HG03280 (cell line): Measurements from ENCODE around the gene ADGRG7.
A peak's percentile ranks its signal among the peaks of the same experiment; 100 is the strongest.
"Not testable (repeated sequence)": the region's sequence is repeated elsewhere in the genome, so short reads cannot be mapped to it uniquely, and the experiment has no call there.

Experiments used
- ATAC-seq: cut with Tn5 transposase; IDR thresholded peaks from one replicate; pipeline ENCODE4 v1.9.1; 2021; ENCODE audit warnings: mild to moderate bottlenecking, moderate library complexity; ENCODE audit not compliant: unreplicated experiment

ADGRG7 gene

GRCh38 chr3:100641471-100642032 lies 32.2 kb downstream of the ADGRG7 start:
- ATAC-seq, result no peak

DNA sequence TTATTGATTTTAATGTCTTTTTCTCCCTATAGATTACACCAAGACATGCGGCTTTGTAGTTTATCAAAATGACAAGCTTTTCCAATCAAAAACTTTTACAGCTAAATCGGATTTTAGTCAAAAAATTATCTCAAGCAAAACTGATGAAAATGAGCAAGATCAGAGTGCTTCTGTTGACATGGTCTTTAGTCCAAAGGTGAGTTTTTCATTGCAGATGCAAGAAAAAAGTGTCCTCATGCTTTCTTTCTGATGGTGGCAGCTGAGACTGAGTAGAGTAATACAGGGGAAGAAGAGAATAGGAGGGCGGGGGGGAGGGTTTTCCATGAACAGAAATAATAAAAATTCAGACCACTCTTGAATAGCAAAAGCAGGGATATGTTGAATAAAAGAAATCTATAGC lies 36.5 kb downstream of the ADGRG7 start:
- ATAC-seq, result no peak

DNA sequence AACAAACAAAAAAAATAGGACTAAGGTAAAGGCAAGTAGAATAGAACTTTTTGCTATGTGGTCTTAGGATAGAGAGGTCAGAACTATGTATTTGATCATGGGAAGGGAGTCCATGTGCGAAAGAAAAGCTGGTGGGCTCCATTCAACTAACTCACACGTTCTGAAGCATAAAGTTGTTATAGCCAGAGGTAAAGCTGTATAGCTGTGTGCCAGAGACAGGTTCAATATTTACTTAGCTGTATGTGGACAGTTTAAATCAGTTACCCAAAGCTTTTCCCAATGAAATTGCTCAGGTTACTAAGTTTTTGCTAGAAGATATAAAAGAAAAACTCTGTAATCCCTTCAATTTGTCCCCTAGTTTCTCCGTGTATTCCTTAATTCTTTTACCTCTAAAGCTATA lies 37.8 kb downstream of the ADGRG7 start:
- no peak for ATAC-seq

DNA sequence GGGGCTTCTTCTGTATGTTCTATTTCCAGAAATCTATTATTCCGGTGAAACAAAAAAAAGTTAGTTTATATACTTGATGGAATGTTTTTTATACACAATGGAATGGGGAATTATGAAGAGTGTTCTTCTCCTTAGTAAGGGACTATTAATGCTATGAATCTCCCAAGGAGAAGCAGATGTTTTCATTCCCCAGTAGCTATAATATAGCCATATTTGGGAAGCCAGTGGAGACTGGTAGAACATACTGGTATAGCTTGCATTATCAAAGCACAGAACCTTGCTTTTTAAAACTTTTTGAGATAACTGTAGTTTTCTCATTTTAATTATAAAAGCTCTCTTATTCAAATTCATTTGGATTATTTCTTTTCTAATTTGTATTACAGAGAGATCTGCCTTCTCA lies 38.3 kb downstream of the ADGRG7 start:
- ATAC-seq, result no peak

DNA sequence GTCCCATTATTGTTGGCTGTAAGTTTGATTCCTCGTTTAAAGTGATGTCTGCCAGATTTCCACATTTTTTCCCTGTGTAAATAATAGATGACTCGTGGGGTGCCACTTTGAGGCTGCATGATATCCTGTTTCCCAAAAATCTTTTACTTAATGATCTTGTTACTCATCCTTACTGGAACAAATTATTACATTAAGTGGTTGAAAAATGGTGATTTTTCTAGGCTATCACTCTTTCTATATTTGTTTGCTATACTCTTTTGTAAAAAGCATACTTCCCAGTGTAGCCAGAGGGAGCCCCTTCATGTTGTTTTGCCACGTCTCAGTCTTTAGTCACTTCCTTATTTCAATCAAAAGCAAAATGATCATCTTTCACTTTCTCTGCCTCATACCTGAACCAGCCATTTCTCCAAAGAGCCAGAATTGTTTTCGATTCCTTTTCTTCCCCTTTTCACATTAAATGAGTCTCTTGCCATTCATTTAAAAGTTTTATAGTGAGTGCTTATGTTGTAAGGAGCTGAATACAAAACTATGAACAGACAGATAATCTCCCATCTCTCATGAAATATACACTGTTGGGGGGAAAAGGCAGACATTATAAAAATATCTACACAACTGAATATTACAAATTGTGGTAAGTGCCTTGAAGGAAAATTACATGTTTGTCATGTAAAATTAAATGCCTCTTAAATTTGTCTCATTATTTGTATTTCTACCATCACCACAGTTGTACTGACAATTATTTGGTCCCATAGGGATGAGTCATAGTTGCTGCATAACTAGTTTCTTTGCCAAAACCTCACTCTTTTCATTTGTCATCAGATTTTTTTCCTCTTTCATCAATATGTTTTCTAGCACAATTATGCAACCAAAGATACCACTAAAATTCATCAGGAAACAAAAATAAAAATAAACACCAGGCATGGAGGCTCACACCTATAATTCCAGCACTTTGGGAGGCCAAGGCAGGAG lies 41.5 kb downstream of the ADGRG7 start:
- peak; percentile 98 for ATAC-seq

DNA sequence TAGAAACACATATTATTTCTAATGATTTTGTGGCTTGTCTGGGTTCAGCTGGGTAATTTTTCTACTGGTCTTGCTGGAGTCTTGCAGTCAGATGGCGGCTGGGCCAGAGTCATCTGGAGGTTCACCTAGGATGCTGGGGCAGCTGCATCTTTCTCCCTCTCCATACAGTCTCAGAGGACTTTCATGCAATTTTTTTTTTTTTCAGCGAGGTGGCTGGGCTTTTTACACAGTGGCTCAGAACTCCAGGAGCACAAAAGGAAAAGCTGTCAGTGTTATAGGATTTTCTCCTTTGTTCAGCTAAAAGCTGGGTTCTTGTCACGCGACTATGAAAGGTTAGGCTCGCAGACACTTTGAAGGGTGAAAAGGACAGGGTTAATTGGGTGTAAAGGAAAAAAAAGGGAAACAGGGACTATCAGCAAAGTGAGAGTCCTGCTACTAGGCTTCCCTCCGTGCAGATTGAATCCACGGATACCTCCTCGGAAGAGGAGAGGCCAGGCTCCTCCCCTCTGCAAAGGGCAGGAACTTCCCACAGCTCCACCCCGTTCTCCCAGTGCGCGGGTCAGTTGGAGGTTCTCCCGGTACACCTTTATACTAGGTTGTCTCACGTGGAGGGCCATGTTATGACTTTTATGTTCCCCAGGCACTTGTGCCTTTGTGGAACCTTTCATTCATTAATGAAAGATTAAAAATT lies 44.3 kb downstream of the ADGRG7 start:
- ATAC-seq, result no peak

- no peak for ATAC-seq
Measured at GRCh38 chr3:100656945-100657344, 47.5 kb downstream of the ADGRG7 start.

DNA sequence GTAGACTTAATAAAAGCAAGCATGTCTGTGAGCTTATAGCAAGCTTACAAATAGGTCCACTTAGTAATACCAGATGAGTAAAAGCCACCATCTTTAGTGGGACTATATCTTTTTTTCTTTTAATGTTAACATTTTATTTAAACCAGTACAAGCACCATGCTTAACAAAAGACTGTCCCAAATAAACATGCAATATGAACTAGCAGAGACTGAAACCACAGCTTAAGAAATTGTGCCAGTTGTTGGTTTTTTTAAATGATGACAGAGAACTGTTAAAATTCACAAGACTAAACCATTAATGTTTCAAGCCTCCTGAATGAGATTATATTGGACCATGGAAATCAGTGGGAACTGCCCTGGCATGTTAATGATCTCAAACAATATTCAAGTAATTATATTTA lies 51.9 kb downstream of the ADGRG7 start:
- ATAC-seq, result not testable (repeated sequence)

GRCh38 chr3:100662113-100662823 lies 52.9 kb downstream of the ADGRG7 start:
- ATAC-seq, result no peak

- ATAC-seq, result no peak
Measured at GRCh38 chr3:100665230-100665629, 55.8 kb downstream of the ADGRG7 start.

DNA sequence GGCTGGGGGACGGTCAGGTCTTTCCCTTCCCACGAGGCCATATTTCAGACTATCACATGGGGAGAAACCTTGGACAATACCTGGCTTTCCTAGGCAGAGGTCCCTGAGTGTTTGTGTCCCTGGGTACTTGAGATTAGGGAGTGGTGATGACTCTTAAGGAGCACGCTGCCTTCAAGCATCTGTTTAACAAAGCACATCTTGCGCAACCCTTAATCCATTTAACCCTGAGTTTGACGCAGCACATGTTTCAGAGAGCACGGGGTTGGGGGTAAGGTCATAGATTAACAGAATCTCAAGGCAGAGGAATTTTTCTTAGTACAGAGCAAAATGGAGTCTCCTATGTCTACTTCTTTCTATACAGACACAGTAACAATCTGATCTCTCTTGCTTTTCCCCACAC lies 57.3 kb downstream of the ADGRG7 start:
- not testable (repeated sequence) for ATAC-seq

DNA sequence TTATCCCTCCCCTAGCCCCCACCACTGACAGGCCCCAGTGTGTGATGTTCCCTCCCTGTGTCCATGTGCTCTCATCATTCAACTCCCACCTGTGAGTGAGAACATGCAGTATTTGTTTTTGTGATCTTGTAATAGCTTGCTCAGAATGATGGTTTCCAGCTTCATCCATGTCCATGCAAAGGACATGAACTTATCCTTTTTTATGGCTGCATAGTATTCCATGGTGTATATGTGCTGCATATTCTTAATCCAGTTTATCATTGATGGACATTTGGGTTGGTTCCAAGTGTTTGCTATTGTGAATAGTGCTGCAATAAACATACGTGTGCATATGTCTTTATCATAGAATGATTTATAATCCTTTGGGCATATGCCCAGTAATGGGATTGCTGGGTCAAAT lies 57.9 kb downstream of the ADGRG7 start:
- ATAC-seq, result not testable (repeated sequence)

GRCh38 chr3:100670995-100671394 lies 61.6 kb downstream of the ADGRG7 start:
- not testable (repeated sequence) for ATAC-seq

DNA sequence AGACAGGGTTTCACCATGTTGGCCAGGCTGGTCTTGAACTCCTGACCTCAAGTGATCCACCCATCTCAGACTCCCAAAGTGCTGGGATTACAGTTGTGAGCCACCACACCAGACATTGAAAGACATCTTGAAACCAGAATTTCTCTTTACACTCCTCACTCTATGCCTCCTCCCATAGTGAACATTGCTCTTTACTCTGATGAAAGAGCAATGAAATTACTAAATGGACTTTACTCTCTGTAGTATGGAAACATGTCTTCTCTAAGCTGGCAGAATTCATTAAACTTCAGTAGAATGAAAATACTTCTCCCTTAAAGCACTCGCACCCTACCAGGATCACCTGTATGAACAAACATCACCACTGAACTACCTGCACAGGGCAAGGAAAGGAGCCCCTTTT lies 72.1 kb downstream of the ADGRG7 start:
- no peak for ATAC-seq

DNA sequence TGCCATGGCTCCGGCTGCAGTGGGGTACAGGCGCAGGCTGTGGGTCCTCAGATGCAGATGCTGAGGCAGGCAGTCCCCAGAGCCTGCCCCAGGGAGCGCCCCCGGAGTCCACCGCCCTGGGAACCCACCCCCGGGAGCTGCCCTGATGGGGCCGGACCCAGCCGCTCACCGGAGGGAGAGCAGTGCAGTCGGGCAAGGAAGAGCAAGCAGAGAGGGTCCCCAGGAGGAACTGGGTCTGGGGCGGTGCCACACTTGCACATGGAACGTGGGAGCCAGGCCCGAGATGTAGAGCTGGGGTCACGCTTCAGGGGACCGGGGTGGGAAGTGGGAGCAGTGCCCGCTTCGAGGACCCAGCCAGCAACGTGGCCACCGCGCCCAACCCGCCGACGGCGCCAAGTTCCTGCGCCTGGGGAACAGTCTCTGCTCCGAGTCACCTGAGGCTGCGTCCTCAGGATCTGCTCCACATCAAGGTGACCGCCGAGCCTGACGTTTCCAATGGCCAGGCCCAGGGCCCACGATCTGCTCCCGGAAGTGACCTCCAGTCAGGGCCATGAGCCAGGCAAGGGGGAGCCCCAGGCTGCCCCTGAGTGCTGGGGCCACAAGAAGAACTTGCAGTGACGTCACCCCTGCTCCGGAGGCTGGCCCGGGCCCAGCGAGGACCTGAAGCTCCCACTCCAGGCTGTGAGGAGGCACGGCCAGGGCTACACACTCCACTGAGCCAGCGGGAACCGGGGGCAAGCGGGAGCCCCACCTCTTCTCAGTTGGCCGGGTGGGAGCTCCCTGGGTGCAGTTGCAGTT lies 72.9 kb downstream of the ADGRG7 start:
- no peak for ATAC-seq

GRCh38 chr3:100682854-100683760 lies 73.7 kb downstream of the ADGRG7 start:
- no peak for ATAC-seq

DNA sequence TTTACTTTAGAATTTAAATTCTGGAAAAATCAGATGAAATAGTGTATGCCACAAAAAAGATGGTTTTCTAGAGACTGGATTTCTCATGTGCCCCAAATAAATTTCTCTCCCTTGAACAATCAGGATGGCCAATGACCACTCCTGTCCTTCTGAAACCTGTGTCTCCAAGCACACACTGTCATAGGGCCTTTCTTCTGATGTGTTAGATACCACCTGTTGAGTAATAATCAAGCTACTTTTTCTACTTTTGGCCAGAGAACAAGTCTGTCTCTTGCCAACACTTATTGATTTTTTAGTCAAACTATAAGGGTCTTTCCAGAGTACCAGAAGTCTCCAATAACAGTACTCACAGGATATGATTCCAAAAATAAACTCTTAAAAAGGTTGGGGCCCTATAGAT lies 83.8 kb downstream of the ADGRG7 start:
- ATAC-seq, result no peak

GRCh38 chr3:100695696-100696095 lies 86.3 kb downstream of the ADGRG7 start:
- ATAC-seq, result no peak

GRCh38 chr3:100696161-100696560 lies 86.8 kb downstream of the ADGRG7 start:
- no peak for ATAC-seq
